Neuronal stem cell (in vitro differentiated cells): ENCODE results near the gene HAAO.

ENCODE experiments used
- DNase-seq: peaks from one replicate; pipeline ENCODE4 v3.0.0-alpha.2; 2013; ENCODE audit warnings: low spot score
- H2AFZ ChIP-seq: one replicate; pipeline ENCODE4 v1.6.1; 2013; ENCODE audit warnings: mild to moderate bottlenecking, low read length, inconsistent platforms
- H2AK5ac ChIP-seq: 2 replicates; pipeline ENCODE4 v1.6.1; 2013; ENCODE audit warnings: low read depth, mild to moderate bottlenecking, inconsistent platforms, low read length, moderate library complexity, mixed read lengths
- H2BK120ac ChIP-seq: 2 replicates; pipeline ENCODE4 v1.6.1; 2013; ENCODE audit warnings: low read depth, mild to moderate bottlenecking, inconsistent platforms, low read length, moderate library complexity, mixed read lengths
- H2BK12ac ChIP-seq: one replicate; pipeline ENCODE4 v1.6.1; 2013; ENCODE audit warnings: low read length, inconsistent platforms
- H2BK15ac ChIP-seq: 2 replicates; pipeline ENCODE4 v1.6.1; 2013; ENCODE audit warnings: mild to moderate bottlenecking, low read length, inconsistent platforms, mixed read lengths
- H2BK5ac ChIP-seq: one replicate; pipeline ENCODE4 v1.6.1; 2013; ENCODE audit warnings: inconsistent platforms, mild to moderate bottlenecking, low read length, moderate library complexity
- H3K14ac ChIP-seq: one replicate; pipeline ENCODE4 v1.6.1; 2013; ENCODE audit warnings: low read length, inconsistent platforms
- H3K18ac ChIP-seq: 2 replicates; pipeline ENCODE4 v1.6.1; 2013; ENCODE audit warnings: low read length, inconsistent platforms
- H3K23ac ChIP-seq: 2 replicates; pipeline ENCODE4 v1.6.1; 2013; ENCODE audit warnings: low read depth, mild to moderate bottlenecking, mixed read lengths, low read length, inconsistent platforms; ENCODE audit not compliant: poor library complexity
- H3K27ac ChIP-seq: replicated peaks from 3 replicates; pipeline ENCODE4 v1.5.1; 2013; ENCODE audit warnings: low read length, inconsistent platforms
- H3K27me3 ChIP-seq, 3 experiments: 2 replicates each; pipeline ENCODE4 v1.6.1; 2013; ENCODE audit warnings: low read length in 3 of 3, mild to moderate bottlenecking in 2 of 3, inconsistent platforms in 1 of 3, low read depth in 1 of 3, mixed read lengths in 1 of 3, moderate library complexity in 1 of 3; ENCODE audit not compliant: control insufficient read depth in 3 of 3, insufficient read depth in 3 of 3
- H3K36me3 ChIP-seq, 2 donors: replicated peaks in 1 of 2; 2 replicates each; pipeline ENCODE4 v1.6.1; 2013; ENCODE audit warnings: low read length in 2 of 2; ENCODE audit not compliant: control insufficient read depth in 2 of 2, insufficient read depth in 2 of 2
- H3K4ac ChIP-seq: 2 replicates; pipeline ENCODE4 v1.6.1; 2013; ENCODE audit warnings: inconsistent platforms, mild to moderate bottlenecking, low read length, moderate library complexity
- H3K4me1 ChIP-seq, 2 donors: 1 replicate in 1 of 2; 2 replicates in 1 of 2; pipeline ENCODE4 v1.6.1; 2013; ENCODE audit warnings: low read length in 2 of 2, low read depth in 1 of 2; ENCODE audit not compliant: control insufficient read depth in 2 of 2, insufficient read depth in 1 of 2
- H3K4me2 ChIP-seq: one replicate; pipeline ENCODE4 v1.6.1; 2013; ENCODE audit warnings: mild to moderate bottlenecking, low read length, inconsistent platforms; ENCODE audit not compliant: insufficient read depth, poor library complexity, severe bottlenecking
- H3K4me3 ChIP-seq, 2 donors: 2 replicates each; pipeline ENCODE4 v1.5.1; 2013; ENCODE audit warnings: low read length in 2 of 2, mild to moderate bottlenecking in 2 of 2, inconsistent platforms in 1 of 2, moderate library complexity in 1 of 2
- H3K79me1 ChIP-seq: one replicate; pipeline ENCODE4 v1.6.1; 2013; ENCODE audit warnings: low read depth, mild to moderate bottlenecking, inconsistent platforms, low read length, moderate library complexity
- H3K9ac ChIP-seq: one replicate; pipeline ENCODE4 v1.6.1; 2013; ENCODE audit warnings: mild to moderate bottlenecking, low read depth, low read length, inconsistent platforms; ENCODE audit not compliant: poor library complexity
- H3K9me3 ChIP-seq, 2 donors: replicated peaks in 1 of 2; 2 replicates each; pipeline versions ENCODE3 to v1.6.1; 2013; ENCODE audit warnings: low read length in 2 of 2, mild to moderate bottlenecking in 2 of 2, inconsistent platforms in 1 of 2, low read depth in 1 of 2, mixed read lengths in 1 of 2, moderate library complexity in 1 of 2; ENCODE audit not compliant: control insufficient read depth in 2 of 2, insufficient read depth in 1 of 2
- H4K8ac ChIP-seq: one replicate; pipeline ENCODE4 v1.6.1; 2013; ENCODE audit warnings: low read depth, mild to moderate bottlenecking, inconsistent platforms, low read length, moderate library complexity
- H4K91ac ChIP-seq: one replicate; pipeline ENCODE4 v1.6.1; 2013; ENCODE audit warnings: low read length, low read depth, mild to moderate bottlenecking, inconsistent platforms; ENCODE audit not compliant: poor library complexity
- WGBS, 2 donors: extraction: QIAGEN DNeasy Blood & Tissue Kit; methylation state at CpG; one replicate each; pipeline ENCODE4 v1.1.7; 2013; ENCODE audit warnings: missing lambda C conversion rate in 2 of 2, mixed read lengths in 1 of 2; ENCODE audit not compliant: insufficient read length in 2 of 2, insufficient replicate concordance in 1 of 2; ENCODE audit errors: extremely low coverage in 2 of 2; 5-methylcytosine and 5-hydroxymethylcytosine counted together

Gene HAAO

DNA sequence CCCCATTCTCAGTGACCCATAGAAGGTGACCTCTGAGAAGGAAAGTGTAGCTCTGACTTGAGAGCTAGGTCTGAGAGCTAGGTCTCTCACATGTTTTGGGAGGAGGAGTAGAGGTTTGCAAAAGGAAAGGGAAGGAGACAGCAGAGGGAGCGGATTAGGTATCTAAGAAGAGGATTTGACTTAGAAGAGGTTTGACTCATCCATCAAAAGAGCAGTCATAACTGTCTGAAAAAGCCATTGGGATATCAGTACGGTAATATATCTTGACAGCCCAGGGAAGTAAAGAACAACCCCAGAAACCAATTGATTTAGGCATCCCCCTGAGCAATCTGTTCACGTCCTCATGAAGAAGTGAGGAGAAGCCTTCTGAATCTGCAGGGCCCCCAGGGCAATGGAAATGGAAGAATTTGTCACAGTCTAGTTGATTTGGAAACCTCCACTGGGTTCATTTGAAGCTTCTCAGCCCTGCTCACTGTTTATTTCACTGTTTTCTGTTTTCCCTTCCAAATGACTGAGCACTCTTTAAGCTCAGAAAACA is 47.8 kb downstream of the HAAO start:
- Histone ChIP-seq H3K18ac (no peak overlapping the region), H3K9me3 (peaks cover 0 to 2% of the 10 kb centered on the region in 2 donors), H4K8ac (no peak overlapping the region), H3K9ac (no peak overlapping the region), H3K27me3 (no peaks in the 10 kb centered on the region), H3K4me2 (no peak overlapping the region), H2AK5ac (no peak overlapping the region), H3K79me1 (no peaks in the 10 kb centered on the region), H3K36me3 (peaks cover 2 to 7% of the 10 kb centered on the region in 2 donors), H3K27ac (no peak overlapping the region), H3K23ac (no peak overlapping the region), H2BK12ac (no peak overlapping the region), H2AFZ (no peak overlapping the region), H3K4me1 (no peaks in the 10 kb centered on the region), H2BK15ac (no peak overlapping the region), H3K4ac (no peak overlapping the region), H3K4me3 (no peak overlapping the region), H4K91ac (no peak overlapping the region), H2BK120ac (no peak overlapping the region), H2BK5ac (no peak overlapping the region), H3K14ac (no peak overlapping the region)
- DNase-seq, result no peak
- no CpG with 5 or more reads among the region's 3 CpGs for WGBS, 2 donors

DNA sequence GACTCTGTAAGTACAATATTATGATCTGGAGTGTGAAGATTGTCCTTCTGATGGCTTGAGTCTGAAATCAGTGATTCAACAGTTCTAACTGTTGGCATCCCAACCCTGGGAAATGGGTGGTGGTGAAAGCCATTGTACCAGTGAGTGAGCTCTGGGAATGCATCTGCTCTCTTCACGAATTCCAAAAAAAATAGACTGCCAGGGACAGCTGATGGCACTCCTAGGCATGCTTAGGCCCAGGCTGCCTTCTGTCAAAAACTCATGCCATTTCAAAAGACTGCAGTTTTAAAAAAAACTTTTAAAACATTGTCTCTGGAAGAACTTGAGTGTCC is 48.8 kb downstream of the HAAO start:
- no peak overlapping the region for H4K91ac ChIP-seq
- H2BK120ac ChIP-seq, result no peak overlapping the region
- H3K9me3 ChIP-seq, result peaks cover 0 to 2% of the 10 kb centered on the region in 2 donors
- H3K27me3 ChIP-seq, result no peaks in the 10 kb centered on the region
- H3K4me3 ChIP-seq, result no peak overlapping the region
- peaks cover 2 to 7% of the 10 kb centered on the region in 2 donors for H3K36me3 ChIP-seq
- H2AFZ ChIP-seq, result no peak overlapping the region
- no peak overlapping the region for H2BK12ac ChIP-seq
- DNase-seq, result no peak
- H3K18ac ChIP-seq, result no peak overlapping the region
- no peak overlapping the region for H3K9ac ChIP-seq
- H3K4me1 ChIP-seq, result no peaks in the 10 kb centered on the region
- no peak overlapping the region for H3K23ac ChIP-seq
- no peak overlapping the region for H3K14ac ChIP-seq
- H3K27ac ChIP-seq, result no peak overlapping the region
- no peak overlapping the region for H4K8ac ChIP-seq
- no peak overlapping the region for H2BK5ac ChIP-seq
- H2AK5ac ChIP-seq, result no peak overlapping the region
- H3K4me2 ChIP-seq, result no peak overlapping the region
- H3K4ac ChIP-seq, result no peak overlapping the region
- H2BK15ac ChIP-seq, result no peak overlapping the region
- H3K79me1 ChIP-seq, result no peaks in the 10 kb centered on the region
- WGBS, 2 donors, result no CpG with 5 or more reads among the region's 1 CpG

DNA sequence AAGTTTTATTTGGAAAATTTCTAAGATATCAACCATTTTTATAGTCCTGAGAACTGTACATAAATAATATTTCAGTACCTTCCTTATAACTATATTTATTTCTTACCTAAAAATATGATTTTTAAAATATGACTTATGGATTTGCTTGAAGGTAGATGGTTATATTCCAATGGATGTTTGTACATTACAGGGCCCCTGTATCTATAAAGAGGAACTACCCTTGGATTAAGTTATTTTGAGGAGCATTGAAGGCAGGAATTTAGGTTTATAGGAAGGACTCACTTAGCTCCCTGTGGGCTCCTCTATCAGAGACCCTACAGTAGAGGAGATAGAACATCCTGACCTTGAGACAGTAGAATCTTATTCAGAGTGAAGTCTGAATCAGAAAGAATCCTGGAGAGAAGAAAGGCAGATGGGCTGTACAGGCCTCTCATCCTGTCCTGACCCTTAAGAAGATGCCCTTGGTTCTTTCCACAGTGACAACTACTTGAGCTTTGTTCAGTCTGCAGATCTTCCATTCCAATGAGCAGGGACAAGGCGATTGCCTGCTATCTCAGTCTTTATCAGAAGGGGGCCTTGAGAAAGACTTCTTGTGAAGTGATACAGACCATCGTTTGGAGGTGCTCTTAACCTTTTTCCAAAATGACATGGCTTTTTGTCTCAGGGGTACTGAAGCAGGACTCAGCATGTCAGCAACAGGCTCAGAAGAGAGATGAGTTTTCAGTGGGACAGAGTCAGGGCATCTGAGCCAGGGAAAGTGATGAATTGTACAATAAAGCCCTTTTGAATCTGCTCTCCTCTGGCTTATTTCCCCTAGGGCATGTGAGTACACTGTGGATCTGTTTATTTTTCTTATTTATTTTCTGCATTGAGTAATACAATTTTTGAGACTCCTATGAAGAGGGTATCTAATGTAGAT is 49.4 kb downstream of the HAAO start:
- Histone ChIP-seq H2AK5ac (no peak overlapping the region), H3K4ac (no peak overlapping the region), H3K23ac (no peak overlapping the region), H4K91ac (no peak overlapping the region), H3K9me3 (peaks cover 0 to 2% of the 10 kb centered on the region in 2 donors), H3K4me1 (no peaks in the 10 kb centered on the region), H3K27ac (no peak overlapping the region), H3K79me1 (no peaks in the 10 kb centered on the region), H2BK5ac (no peak overlapping the region), H2BK15ac (no peak overlapping the region), H3K4me2 (no peak overlapping the region), H2BK12ac (no peak overlapping the region), H2AFZ (no peak overlapping the region), H3K9ac (no peak overlapping the region), H3K14ac (no peak overlapping the region), H4K8ac (no peak overlapping the region), H3K27me3 (no peaks in the 10 kb centered on the region), H3K36me3 (peaks cover 2 to 7% of the 10 kb centered on the region in 2 donors), H3K4me3 (no peak overlapping the region), H3K18ac (no peak overlapping the region), H2BK120ac (no peak overlapping the region)
- no peak for DNase-seq
- no CpG with 5 or more reads among the region's 2 CpGs for WGBS, 2 donors

GRCh38 chr2:42741140-42741539 is 51.2 kb downstream of the HAAO start:
- Histone ChIP-seq H3K4me2 (no peak overlapping the region), H3K36me3 (peaks cover 2 to 19% of the 10 kb centered on the region in 2 donors), H3K23ac (no peak overlapping the region), H3K27me3 (no peaks in the 10 kb centered on the region), H3K79me1 (no peaks in the 10 kb centered on the region), H3K27ac (no peak overlapping the region), H2BK12ac (no peak overlapping the region), H2AK5ac (no peak overlapping the region), H3K4ac (no peak overlapping the region), H4K8ac (no peak overlapping the region), H3K9me3 (peaks cover 0 to 2% of the 10 kb centered on the region in 2 donors), H3K4me1 (no peaks in the 10 kb centered on the region), H3K4me3 (no peak overlapping the region), H2AFZ (no peak overlapping the region), H3K14ac (no peak overlapping the region), H2BK15ac (no peak overlapping the region), H3K9ac (no peak overlapping the region), H2BK120ac (no peak overlapping the region), H2BK5ac (no peak overlapping the region), H4K91ac (no peak overlapping the region), H3K18ac (no peak overlapping the region)
- DNase-seq, result no peak
- WGBS, 2 donors, result no CpG with 5 or more reads among the region's 3 CpGs
